T-helper 17 cell (primary cell): ENCODE data around the gene FOXO6. TPM values are rescaled to one million over a fixed set of nuclear protein-coding genes. Genes with fewer than 3 reads are reported as not detected.
A peak's percentile ranks its signal among the peaks of the same experiment; 100 is the strongest.

Source experiments
- ATAC-seq: fragments of 150-1000 bp; cut with Tn5 transposase; 2 replicates; pipeline ENCODE4 v1.10.0; 2021; ENCODE audit warnings: mild to moderate bottlenecking, moderate library complexity
- DNase-seq, 3 donors: peaks; one replicate each; pipeline versions ENCODE4 v3.0.0 to v3.0.0-alpha.2; 2020 to 2021
- H3K9me3 ChIP-seq: one replicate; pipeline ENCODE4 v1.7.0; 2013; ENCODE audit warnings: low read length, mild to moderate bottlenecking; ENCODE audit not compliant: control insufficient read depth, poor library complexity, severe bottlenecking
- H3K27ac Mint-ChIP-seq: one replicate; pipeline ENCODE4 v1.8.0; 2022; ENCODE audit warnings: mild to moderate bottlenecking, moderate library complexity, mixed read lengths
- H3K27me3 Mint-ChIP-seq: one replicate; pipeline ENCODE4 v1.8.0; 2022; ENCODE audit warnings: mixed read lengths
- H3K36me3 Mint-ChIP-seq: one replicate; pipeline ENCODE4 v1.8.0; 2022; ENCODE audit warnings: low read depth, mixed read lengths
- H3K4me1 Mint-ChIP-seq: one replicate; pipeline ENCODE4 v1.8.0; 2022; ENCODE audit warnings: mild to moderate bottlenecking, mixed read lengths
- H3K4me3 Mint-ChIP-seq: one replicate; pipeline ENCODE4 v1.8.0; 2022; ENCODE audit warnings: mild to moderate bottlenecking, moderate library complexity, mixed read lengths
- total RNA-seq, 4 donors: library from RNA in 2 of 4; stranded (reverse) in 2 of 4; gene quantifications; one replicate each; pipeline ENCODE4 v1.2.3 and lab custom pipeline; 2022 to 2026

FOXO6 gene
- total RNA-seq, 2 donors from 2014 or later, result 0.86 to 1.8 TPM

DNA sequence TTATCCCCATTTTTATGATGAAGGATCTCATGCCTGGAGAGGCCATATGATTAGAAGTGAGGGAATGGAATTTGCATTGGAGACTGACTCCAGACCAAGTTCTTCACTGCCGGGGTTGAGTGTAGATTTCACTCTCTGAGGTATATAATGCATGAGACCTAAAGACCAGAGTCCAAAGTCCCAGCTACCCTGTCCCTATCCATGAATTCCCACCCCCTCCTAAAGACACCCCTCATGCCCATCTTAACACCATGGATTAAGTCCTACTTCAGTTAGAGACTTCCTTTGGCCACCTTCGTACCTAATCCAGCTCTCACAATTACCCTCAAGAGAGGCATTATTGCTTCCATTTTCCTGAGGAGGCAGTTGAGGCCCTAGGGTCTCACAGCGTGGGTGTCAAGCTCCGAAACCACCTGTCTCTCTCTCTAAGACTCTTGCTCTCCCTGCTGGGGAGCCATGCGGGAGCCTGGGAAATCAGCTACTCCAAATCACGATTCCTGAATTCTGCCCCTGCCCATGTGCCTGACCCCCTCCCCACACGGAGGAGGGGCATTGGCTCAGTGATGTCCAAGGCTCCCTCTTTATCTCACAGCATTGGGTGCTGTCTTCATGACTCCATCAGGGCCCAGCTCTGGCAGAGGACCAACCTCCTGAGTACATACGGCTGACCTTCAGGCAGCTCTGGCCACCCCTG, 11.7 kb upstream of the FOXO6 start:
- DNase-seq, result no peak

DNA sequence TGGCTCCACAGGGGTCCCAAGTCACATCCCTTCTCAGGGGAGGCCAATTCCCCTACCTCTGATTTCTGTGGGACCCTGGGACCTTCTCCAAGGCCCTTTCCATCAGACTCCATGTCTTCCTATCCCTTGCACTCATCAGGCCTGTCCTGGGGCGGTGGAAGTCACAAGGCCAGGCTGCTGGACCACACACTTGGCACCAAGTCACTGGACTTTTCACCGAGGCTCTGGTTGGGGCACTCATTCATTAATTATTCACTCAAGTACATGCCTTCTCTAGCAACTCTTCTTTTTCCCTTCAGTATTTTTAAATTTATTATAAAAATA, 11.2 kb upstream of the FOXO6 start:
- H3K4me1 Mint-ChIP-seq, result peaks cover 4% of the 10 kb centered on the region
- H3K27ac Mint-ChIP-seq, result no peak overlapping the region
- H3K27me3 Mint-ChIP-seq, result peaks cover 52% of the 10 kb centered on the region
- no peaks in the 10 kb centered on the region for H3K9me3 ChIP-seq
- H3K4me3 Mint-ChIP-seq, result no peak overlapping the region
- DNase-seq (no peak), ATAC-seq (no peak)
- H3K36me3 Mint-ChIP-seq, result peaks cover 8% of the 10 kb centered on the region

More for the DNA sequence above, 11.7 kb upstream of the FOXO6 start:
- ATAC-seq, result no peak
- H3K4me1 Mint-ChIP-seq, result peaks cover 4% of the 10 kb centered on the region
- H3K36me3 Mint-ChIP-seq, result peaks cover 8% of the 10 kb centered on the region
- H3K27me3 Mint-ChIP-seq, result peaks cover 57% of the 10 kb centered on the region
- H3K27ac Mint-ChIP-seq, result no peak overlapping the region
- no peak overlapping the region for H3K4me3 Mint-ChIP-seq
- no peaks in the 10 kb centered on the region for H3K9me3 ChIP-seq

DNA sequence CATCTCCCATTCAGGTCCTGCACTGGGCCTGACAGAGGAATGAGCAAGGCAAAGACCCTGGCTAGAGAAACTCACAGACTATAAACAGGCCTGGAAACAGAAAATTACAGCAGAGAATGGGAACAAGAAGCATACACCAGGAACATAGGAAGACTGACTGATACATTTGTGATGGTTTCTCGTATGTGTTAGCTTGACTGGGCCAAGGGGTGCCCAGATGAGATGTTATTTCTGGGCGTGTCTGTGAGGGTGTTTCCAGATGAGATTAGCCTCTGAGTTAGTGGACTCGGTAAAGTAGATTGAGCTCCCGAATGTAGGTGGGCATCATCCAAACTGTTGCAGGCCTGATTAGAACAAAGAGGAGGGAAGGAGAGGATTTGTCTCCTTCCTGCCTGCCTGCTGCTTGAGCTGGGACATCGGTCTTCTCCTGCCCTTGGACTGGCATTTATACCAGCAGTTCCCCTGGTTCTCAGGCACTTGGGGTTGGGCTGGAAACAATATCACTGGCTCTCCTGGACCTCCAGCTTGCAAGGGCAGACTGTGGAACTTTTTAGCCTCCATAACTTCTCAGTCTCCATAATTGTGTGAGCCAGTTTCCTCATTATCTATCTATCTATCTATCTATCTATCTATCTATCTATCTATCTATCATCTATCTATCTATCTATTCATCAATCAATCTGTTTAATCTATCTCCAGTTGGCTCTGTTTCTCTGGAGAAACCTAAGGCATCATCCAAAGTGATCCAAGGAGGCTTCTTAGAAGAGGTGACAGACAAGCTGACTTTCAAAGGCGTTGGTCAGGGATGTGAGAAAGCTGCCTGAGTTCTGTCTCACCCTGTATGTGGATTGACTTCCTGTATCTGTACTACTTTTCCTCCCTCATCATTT, 9.7 kb upstream of the FOXO6 start:
- H3K4me3 Mint-ChIP-seq, result no peak overlapping the region
- H3K27ac Mint-ChIP-seq, result no peak overlapping the region
- no peak for ATAC-seq
- H3K9me3 ChIP-seq, result no peaks in the 10 kb centered on the region
- DNase-seq, result no peak
- H3K36me3 Mint-ChIP-seq, result peaks cover 5% of the 10 kb centered on the region
- H3K27me3 Mint-ChIP-seq, result peaks cover 52% of the 10 kb centered on the region
- peaks cover 4% of the 10 kb centered on the region for H3K4me1 Mint-ChIP-seq

DNA sequence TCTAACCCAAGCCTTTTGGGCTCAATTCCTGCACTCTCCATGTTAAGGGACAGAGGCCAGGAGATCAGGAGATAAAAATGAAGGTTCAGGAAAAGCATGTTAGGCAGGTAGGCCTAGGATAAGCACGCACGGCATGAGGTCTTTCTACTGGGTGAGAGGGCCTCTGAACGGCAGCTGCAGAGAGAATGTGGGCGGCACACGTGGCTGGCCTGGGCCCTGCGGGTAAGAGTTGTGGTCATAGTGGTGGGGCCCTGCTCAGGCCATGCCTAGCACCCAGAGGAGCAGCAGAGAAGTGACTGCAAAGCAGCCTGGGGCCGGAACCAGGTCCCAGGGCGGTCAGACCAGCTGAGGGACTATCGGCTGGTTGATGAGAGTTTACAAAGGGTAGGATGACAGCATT, 7.5 kb upstream of the FOXO6 start:
- H3K36me3 Mint-ChIP-seq, result peaks cover 3% of the 10 kb centered on the region
- no peak overlapping the region for H3K4me3 Mint-ChIP-seq
- H3K27me3 Mint-ChIP-seq, result peaks cover 45% of the 10 kb centered on the region
- H3K9me3 ChIP-seq, result no peaks in the 10 kb centered on the region
- DNase-seq (no peak), ATAC-seq (no peak)
- peaks cover 6% of the 10 kb centered on the region for H3K4me1 Mint-ChIP-seq
- H3K27ac Mint-ChIP-seq, result no peak overlapping the region

DNA sequence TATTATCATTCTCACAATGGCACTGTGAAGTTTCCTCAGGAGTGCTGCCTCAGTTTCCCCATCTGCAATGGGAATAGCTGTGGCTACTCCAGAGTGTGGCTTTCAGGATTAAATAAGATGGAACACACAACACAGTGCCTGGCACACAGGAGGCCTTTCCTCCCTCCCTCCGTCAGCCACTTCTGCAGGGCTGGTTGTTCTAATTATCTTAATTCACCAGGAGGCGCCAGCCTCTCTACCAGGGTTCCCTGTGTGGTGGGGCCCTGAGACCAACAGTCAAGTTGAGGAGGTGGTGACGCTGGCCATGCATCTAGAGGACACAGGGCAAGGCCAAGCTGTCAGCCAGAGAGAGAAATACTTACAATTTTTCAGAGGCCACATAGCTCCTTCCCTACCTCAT, 6.3 kb upstream of the FOXO6 start:
- Mint-ChIP-seq H3K4me1 (peaks cover 4% of the 10 kb centered on the region), H3K4me3 (no peak overlapping the region), H3K27me3 (peaks cover 41% of the 10 kb centered on the region), H3K36me3 (no peaks in the 10 kb centered on the region), H3K27ac (no peak overlapping the region)
- DNase-seq (no peak), ATAC-seq (no peak)
- no peaks in the 10 kb centered on the region for H3K9me3 ChIP-seq

DNA sequence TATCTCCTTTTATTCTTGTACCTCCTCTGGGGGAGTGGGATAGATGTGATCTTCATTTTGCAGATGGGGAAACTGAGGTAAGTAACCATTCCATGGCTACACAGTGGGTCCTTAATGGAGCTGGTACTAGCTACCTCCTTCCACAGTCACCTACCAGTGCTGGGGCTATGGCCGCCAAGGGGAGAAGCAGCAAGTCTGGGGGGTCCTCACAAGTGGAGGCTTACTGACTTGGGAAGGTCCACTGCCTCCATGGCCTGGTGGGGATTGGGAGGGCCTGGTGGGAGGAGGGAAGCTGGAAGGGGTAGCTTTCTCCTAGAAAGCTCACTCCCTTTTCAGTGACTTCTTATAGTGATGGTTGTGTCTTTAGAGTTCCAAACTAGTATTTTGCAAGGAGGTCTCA, 5.9 kb upstream of the FOXO6 start:
- no peaks in the 10 kb centered on the region for H3K36me3 Mint-ChIP-seq
- H3K4me1 Mint-ChIP-seq, result peaks cover 5% of the 10 kb centered on the region
- no peak for ATAC-seq
- H3K4me3 Mint-ChIP-seq, result no peak overlapping the region
- H3K27me3 Mint-ChIP-seq, result peaks cover 39% of the 10 kb centered on the region
- H3K27ac Mint-ChIP-seq, result no peak overlapping the region
- no peaks in the 10 kb centered on the region for H3K9me3 ChIP-seq
- no peak for DNase-seq

DNA sequence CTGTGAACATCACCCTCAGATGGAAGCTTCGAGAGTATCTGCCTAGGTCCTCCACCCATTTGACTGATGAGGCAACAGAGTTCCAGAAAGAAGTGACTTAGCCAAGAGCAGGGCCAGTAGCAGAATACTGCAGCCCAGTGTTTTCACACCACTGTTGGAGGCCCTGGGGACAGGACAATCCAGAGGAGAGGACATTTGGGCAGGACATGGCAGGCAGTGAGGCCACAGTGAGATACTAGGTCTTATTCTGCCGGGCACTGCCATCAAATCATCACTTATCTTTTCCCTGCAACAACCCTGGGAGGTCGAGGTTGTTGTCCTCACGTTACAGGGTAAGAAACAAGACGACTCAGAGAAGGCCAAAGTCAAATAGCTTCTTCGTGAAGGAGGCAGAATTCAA, 5.5 kb upstream of the FOXO6 start:
- peaks cover 37% of the 10 kb centered on the region for H3K27me3 Mint-ChIP-seq
- ATAC-seq (no peak), DNase-seq (no peak)
- no peak overlapping the region for H3K4me3 Mint-ChIP-seq
- no peaks in the 10 kb centered on the region for H3K9me3 ChIP-seq
- peaks cover 5% of the 10 kb centered on the region for H3K4me1 Mint-ChIP-seq
- no peak overlapping the region for H3K27ac Mint-ChIP-seq
- no peaks in the 10 kb centered on the region for H3K36me3 Mint-ChIP-seq

DNA sequence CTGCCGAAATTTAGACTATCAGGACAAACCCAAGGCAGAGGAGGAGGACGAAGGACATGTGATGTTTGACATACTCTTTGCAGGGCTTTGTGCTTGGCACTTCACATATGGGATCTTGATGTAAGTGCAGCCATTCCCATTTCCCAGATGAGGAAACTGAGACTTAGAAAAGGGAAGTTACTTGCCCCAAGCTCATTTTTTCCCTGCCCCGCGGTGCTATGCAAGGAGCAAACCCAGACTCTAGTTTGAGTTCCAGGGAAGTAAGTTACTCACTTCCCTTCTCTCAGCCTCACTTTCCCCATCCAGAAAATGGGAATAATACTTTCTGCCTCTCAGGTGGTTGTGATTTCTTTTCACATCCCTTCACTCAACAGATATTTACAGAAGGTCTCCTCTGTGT, 4.5 kb upstream of the FOXO6 start:
- DNase-seq (no peak), ATAC-seq (no peak)
- H3K4me3 Mint-ChIP-seq, result no peak overlapping the region
- H3K4me1 Mint-ChIP-seq, result peaks cover 5% of the 10 kb centered on the region
- no peaks in the 10 kb centered on the region for H3K9me3 ChIP-seq
- peaks cover 28% of the 10 kb centered on the region for H3K27me3 Mint-ChIP-seq
- H3K36me3 Mint-ChIP-seq, result no peaks in the 10 kb centered on the region
- H3K27ac Mint-ChIP-seq, result no peak overlapping the region

DNA sequence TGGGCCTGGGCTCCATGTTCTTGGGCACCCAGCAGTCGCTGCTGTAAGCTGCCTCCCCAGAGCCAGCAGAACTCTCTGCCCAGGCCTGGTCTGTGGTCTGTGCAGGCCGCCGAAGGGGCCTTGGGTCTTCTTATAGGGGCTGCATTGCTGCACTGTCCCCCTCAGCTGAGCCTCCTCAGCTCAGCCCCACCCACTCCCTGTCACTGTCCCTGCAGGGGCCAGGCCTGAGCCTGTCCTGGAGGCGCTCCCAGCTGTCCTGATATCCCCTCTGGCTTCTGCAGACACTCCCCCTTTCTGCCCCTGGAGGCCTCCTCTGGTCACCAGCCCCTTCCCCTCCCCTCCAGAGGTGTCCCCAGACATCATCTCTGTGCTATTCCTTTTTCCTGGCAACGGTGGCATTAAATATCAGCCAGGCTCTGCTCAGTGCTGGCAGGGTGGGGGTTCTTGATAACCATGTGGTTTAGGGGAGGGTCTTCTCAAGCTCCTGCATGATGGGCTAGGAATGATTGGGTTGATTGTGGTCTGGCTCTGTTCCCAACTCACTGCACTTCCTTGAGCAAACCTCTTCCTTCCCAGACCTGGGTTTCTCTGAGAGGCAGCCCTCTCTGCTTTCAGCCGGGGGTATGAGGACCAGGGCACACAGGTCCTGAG, 3.7 kb upstream of the FOXO6 start:
- peaks cover 6% of the 10 kb centered on the region for H3K4me1 Mint-ChIP-seq
- no peak for ATAC-seq
- H3K27ac Mint-ChIP-seq, result no peak overlapping the region

DNA sequence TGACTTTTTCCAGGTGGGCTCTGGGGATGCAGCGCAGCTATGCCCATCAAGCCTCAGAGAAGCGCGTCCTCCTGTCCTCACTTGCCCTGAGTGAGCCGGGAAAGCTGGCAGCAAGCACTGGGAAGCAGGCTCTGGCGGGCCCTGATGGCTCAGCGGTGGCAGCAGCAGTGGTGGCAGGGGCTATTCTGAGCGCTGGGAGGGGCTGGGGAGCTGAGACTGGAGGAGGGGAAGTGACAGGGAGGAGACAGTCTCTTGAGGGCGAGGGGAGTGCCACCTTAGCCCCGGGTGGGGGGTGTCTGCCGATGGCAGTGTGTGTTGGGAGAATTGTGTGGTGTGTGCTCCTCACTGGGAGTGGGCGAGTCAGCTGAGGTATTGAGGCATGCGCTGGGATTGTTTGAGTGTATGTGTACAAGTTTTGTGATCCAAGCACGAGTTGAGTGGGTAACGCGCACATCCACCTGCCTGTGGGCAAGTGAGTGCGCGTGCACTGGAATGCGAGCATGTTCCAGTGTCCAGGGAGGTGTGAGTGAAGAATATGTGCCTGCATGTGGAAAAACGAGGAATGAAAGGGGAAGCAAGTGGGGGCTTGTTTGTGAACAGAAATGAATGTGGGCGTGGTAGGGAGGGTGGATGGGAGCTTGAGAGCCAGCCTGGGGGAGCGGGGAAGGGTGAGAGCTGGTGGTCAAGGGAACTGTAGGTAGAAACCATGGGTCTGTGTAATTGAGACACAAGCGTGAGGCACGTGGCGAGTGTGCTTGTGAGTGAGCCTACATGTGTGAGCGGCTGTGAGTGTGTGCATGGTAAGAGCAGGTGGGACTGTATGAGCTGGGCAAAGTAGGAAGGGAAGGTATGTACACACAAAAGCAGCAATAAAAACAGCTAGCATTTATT, 2.9 kb upstream of the FOXO6 start:
- H3K27ac Mint-ChIP-seq, result peak overlapping the region; percentile 91
- no peak for DNase-seq
- no peak for ATAC-seq

More for the DNA sequence above, 3.7 kb upstream of the FOXO6 start:
- H3K27me3 Mint-ChIP-seq, result peaks cover 23% of the 10 kb centered on the region
- no peaks in the 10 kb centered on the region for H3K36me3 Mint-ChIP-seq
- H3K4me3 Mint-ChIP-seq, result no peak overlapping the region
- H3K9me3 ChIP-seq, result no peaks in the 10 kb centered on the region
- no peak for DNase-seq

DNA sequence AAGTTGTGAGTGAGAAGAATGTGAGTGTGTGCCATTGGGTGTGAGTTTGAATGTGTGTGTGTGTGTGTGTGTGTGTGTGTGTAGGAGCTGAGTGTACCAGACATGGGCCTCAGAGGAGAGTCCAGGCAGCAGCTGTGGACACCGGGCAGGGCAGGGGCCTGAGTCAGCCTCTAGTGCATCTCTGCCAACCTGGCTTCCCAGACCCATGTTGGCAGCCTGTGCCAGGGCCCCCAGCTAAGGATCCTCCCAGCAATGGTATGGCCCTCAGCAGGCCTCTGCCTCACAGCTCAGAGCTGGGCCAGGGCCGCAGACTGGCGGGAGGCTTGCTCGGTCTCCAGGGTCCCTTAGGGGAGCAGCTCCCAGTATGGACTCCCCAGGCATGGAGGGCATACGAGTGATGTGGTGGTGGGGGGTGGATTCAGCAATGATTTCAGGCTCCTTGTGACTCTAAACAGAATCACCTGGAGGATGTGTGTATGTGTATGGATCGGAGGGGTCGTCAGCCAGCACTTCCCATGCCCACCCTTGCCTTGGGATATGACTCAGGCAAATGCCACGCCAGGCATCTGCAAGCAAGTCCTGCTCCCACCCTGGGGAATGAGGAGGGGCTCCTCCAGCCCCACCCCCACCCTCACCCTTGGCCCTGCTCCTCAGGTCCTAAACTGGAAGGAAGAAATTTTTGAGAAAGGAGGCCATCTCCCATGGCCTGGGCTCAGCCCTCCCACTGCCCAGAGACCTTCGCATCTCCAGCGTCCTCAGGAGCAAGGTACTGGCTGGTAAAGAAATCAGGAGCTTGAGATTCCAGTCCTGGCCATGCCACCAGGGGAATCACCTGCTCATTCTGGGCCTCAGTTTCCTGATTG, 1.8 kb upstream of the FOXO6 start:
- no peaks in the 10 kb centered on the region for H3K9me3 ChIP-seq
- no peak for DNase-seq
- Mint-ChIP-seq H3K36me3 (peaks cover 4% of the 10 kb centered on the region), H3K27ac (peak overlapping the region; percentile 91), H3K4me3 (peak overlapping the region; percentile 73), H3K4me1 (peaks cover 13% of the 10 kb centered on the region), H3K27me3 (peaks cover 23% of the 10 kb centered on the region)
- no peak for ATAC-seq

More for the DNA sequence above, 2.9 kb upstream of the FOXO6 start:
- H3K9me3 ChIP-seq, result no peaks in the 10 kb centered on the region
- Mint-ChIP-seq H3K27me3 (peaks cover 23% of the 10 kb centered on the region), H3K4me3 (no peak overlapping the region), H3K36me3 (no peaks in the 10 kb centered on the region), H3K4me1 (peaks cover 8% of the 10 kb centered on the region)
